ENCODE data around the gene UCK2. TPM values are rescaled to one million over a fixed set of nuclear protein-coding genes. Genes with fewer than 3 reads are reported as not detected.

The UCK2 gene
- polyA plus RNA-seq, 3 donors, result 6.7 to 22.6 (median 15.8) TPM

- 42 to 78% (median 62%) methylated on average over 4 of the region's 4 CpGs for WGBS, 3 donors
- no peak overlapping the region for H3K27ac ChIP-seq (ENCODE audit: low read depth, low read length)
Observed at GRCh38 chr1:165851034-165851658, 23.7 kb downstream of the UCK2 start.

- no peak overlapping the region for H3K27ac ChIP-seq (ENCODE audit: low read depth, low read length)
- WGBS, 3 donors, result 91 to 92% (median 91%) methylated on average over 2 of the region's 2 CpGs
Observed at GRCh38 chr1:165852871-165853270, 25.5 kb downstream of the UCK2 start.

DNA sequence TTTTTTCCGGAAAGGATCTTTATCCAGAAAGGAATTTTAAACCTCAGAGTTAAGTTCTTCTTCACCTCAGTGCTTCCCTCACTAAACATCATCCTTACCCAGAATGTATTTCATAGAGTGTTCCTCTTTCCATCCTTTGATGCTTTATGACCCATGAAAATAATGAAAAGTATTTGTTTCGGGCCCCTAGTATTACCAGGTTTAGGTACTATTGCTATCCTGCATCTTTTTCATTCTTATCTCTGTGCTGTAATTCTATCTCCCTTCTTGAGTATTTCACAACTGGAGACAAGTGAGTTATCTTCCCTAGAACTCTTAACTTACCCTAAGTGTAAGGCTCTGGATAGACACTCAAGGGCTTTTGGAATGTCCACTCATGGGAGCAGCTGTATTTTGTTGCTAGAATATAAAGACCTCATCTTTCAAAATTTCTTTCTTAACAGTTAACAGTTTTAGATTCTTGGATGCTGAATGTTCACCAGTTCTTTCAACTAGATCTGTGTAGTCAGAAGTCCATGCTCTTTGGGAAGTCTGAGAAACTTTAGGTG is 26.2 kb downstream of the UCK2 start:
- no peak overlapping the region for H3K27ac ChIP-seq (ENCODE audit: low read depth, low read length)
- WGBS, 3 donors, result 87 to 98% (median 94%) methylated on average over 2 of the region's 2 CpGs

DNA sequence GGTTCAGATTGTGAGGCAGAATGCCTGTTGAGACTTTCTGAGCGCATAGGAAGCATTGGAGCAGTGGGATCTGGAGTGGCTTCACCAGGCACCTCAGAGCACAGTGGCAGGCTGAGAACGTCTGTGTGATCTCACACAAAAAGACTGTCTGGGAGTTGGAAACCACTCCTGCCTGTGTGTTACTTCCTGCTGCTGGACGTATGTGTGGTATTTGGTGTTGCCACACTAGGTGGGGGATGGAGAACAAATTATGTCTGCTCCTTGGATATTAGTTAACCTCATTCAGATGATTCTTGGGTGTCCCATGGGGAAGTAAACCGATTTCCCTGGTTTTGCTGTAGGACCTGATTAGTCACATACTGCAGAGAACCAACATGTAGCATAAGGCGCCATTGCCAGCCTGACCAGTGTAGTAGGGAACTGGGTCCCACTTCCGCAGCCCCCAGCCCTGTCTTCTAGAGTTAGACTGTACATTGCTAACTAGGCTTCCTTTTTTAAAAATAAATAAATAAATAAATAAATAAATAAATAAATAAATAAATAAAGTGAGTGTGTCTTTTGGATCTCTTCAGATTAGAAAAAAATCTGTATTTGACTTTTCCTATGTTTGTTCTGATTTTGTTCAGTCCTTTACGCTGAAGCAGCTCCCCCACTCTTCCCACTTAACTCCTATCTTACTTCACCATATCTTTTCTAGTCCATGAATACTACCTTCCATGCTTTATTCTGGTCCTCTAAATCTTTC is 26.9 kb downstream of the UCK2 start:
- WGBS, 3 donors, result 55 to 65% (median 58%) methylated on average over 7 of the region's 7 CpGs
- no peak overlapping the region for H3K27ac ChIP-seq (ENCODE audit: low read depth, low read length)

DNA sequence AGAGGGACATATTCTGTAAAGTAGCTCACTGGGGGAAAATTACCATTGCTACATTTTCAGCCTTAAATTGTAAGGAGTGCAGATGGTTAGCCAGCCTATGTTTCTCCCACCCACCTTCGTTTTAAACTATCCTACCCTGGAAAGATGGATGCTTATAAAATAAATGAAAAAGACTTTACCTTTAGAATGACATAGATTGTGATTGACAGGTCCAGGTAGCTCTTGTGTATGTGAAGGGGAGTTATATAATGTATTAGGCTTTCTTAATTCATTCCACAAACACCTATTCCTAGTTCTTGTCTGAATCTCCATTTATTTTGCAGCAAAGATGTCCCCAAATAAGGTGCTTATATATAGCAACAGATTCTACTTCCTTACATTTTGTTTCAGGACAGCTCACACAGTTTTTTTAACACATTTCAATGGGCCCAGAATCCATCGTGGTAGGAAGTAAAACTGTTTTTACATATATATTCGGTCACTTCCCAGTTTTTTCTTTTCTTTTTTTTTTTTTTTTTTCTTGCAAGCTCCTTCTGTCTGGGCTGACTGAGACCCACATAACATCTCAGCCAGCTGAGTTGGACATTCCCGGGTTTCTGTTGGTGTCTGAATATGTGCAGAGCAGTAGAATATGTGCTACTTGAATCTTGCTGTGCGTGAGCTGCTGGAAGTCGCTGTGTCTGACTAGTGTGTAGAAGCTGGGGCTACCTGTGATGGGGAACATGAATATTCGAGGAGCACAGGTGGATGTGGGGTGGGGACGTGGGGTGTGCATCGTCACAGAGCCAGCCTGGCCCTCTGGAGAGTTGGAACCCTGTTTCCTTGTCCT is 27.8 kb downstream of the UCK2 start:
- H3K27ac ChIP-seq (ENCODE audit: low read depth, low read length), result no peak overlapping the region
- WGBS, 3 donors, result 78 to 84% (median 81%) methylated on average over 9 of the region's 9 CpGs

DNA sequence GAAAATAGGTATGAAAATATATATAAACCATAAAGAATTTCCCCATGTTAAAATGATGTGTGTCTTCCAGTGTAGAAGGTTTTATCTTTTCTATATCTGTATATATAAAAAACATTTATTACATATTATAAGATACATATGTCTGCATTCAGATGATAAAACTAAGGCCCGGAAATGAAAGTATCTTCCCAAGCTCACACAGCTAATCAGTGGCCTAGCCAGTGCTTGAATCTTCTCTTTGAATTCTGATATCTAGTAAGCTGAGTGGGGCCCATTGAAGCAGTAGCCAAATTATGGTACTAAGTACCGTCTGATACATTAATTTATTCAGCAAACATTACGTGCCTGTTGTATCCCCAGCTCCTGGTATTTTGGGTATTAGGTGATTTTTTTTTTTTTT is 28.6 kb downstream of the UCK2 start:
- 59 to 95% (median 90%) methylated on average over 3 of the region's 3 CpGs for WGBS, 3 donors
- no peak overlapping the region for H3K27ac ChIP-seq (ENCODE audit: low read depth, low read length)

- 31 to 74% (median 65%) methylated on average over 3 of the region's 3 CpGs for WGBS, 3 donors
- H3K27ac ChIP-seq (ENCODE audit: low read depth, low read length), result no peak overlapping the region
Observed at GRCh38 chr1:165856606-165857005, 29.2 kb downstream of the UCK2 start.

GRCh38 chr1:165857046-165857801 is 29.8 kb downstream of the UCK2 start:
- H3K27ac ChIP-seq (ENCODE audit: low read depth, low read length), result no peak overlapping the region
- 74 to 79% (median 77%) methylated on average over 8 of the region's 8 CpGs for WGBS, 3 donors

- WGBS, 3 donors, result 23 to 69% (median 62%) methylated on average over 3 of the region's 3 CpGs
- no peak overlapping the region for H3K27ac ChIP-seq (ENCODE audit: low read depth, low read length)
Observed at GRCh38 chr1:165858364-165858823, 31.0 kb downstream of the UCK2 start.

GRCh38 chr1:165858967-165859845 is 31.8 kb downstream of the UCK2 start:
- no peak overlapping the region for H3K27ac ChIP-seq (ENCODE audit: low read depth, low read length)
- 68 to 80% (median 80%) methylated on average over 10 of the region's 10 CpGs for WGBS, 3 donors

DNA sequence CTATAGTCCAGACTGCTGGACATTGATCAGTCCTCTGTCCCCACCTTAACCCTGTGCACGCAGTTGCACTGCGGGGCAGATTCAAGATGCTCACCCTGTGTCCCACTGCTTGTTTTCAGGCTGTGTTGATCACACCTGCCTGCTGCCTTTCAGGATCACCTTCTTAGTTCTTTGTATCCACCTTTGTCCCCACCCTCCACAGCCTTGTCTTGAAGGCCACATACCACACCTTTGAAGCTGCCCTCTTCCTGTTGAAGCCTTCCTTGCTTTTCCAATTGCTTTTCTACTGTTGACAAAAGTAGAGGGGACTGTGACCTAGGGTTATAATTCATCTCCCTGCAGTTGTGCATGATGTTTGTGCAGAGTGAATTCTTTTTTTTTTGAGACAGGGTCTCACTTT is 32.7 kb downstream of the UCK2 start:
- WGBS, 3 donors, result 98 to 100% (median 100%) methylated on average over 2 of the region's 2 CpGs

GRCh38 chr1:165861911-165862310 is 34.5 kb downstream of the UCK2 start:
- 63 to 78% (median 74%) methylated on average over 5 of the region's 5 CpGs for WGBS, 3 donors
- H3K27ac ChIP-seq (ENCODE audit: low read depth, low read length), result no peak overlapping the region

More for the DNA sequence above, 32.7 kb downstream of the UCK2 start:
- H3K27ac ChIP-seq (ENCODE audit: low read depth, low read length), result no peak overlapping the region

GRCh38 chr1:165862448-165862847 is 35.0 kb downstream of the UCK2 start:
- no peak overlapping the region for H3K27ac ChIP-seq (ENCODE audit: low read depth, low read length)
- WGBS, 3 donors, result 25 to 59% (median 42%) methylated on average over 5 of the region's 5 CpGs

DNA sequence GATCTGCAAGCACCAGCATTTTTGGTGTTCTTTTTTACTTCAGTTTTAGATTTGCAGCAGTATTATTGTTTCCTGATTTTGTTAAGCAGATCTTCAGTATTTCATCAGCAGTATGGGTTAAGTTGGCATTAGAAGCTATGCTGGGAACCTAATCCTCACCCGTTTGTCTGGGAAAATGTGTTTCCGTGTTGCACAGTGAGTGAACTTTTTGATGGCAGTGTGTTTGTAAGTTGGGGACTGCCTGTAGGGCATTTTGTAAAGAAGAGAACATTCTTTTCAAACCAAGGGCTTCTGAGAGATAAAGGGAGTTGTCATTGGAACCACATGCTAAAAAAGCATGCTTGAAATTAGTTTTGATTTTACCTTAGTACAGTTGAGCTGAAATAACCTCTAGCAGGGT is 35.9 kb downstream of the UCK2 start:
- no peak overlapping the region for H3K27ac ChIP-seq (ENCODE audit: low read depth, low read length)
- WGBS, 3 donors, result 47 to 61% (median 59%) methylated on average over 2 of the region's 2 CpGs

DNA sequence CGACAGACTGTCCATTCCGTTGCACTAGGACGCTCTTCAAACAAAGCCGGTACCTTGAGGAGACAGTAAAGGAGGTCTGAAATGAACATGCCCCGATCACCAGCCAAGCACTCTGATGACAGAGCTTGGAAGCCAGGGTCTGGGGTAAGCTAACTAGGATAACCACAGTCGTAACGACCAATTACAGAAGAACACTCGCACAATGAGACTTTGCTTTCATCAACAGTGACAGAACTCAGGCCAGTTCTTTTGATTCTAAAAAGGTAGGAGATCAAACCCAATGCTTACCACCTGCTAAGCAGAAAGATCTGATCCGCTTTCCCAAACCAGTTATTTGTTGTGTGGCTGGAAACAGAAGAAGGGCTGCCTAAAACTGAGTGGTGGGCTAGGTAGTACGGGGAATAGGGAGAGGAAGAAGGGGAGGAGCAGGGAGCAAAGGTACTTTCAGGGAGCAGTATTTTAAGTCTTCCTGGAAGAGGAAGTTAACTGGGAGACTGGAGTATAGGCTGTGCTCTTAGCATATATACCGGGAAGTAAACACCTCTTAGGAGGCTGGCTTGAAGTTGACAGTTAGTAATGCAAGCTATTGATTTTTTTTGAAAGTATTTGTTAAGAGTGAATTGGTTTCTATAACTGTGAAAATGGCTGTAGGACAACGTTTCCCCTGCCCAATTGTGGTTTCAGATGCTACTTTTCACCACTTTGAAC is 38.4 kb downstream of the UCK2 start:
- H3K27ac ChIP-seq (ENCODE audit: low read depth, low read length), result no peak overlapping the region
- 84 to 87% (median 86%) methylated on average over 12 of the region's 12 CpGs for WGBS, 3 donors

DNA sequence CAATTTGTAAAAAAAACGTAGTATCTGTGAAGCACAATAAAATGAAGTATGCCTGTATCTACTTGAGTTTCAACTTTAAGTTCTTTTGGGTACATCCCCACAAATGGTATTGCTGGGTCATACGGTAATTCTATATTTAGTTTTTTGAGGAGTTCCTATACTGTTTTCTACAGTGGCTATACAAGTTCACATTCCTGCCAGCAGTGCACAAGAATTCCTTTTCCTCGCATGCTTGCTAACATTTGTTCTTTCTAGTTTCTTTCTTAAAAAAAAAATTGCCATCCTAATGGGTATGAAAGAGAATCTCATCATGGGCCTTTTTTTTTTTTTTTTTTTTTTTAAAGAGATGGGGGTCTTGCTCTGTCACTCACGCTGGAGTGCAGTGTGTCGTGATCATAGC is 41.9 kb downstream of the UCK2 start:
- 83 to 96% (median 84%) methylated on average over 5 of the region's 5 CpGs for WGBS, 3 donors

More for the DNA sequence above, 41.9 kb downstream of the UCK2 start:
- H3K27ac ChIP-seq (ENCODE audit: low read depth, low read length), result no peak overlapping the region
